WTC11 (cell line): ENCODE measurements around the gene NKX2-4. TPM values are rescaled to one million over a fixed set of nuclear protein-coding genes. Genes with fewer than 3 reads are reported as not detected.

Experiments
- ATAC-seq: fragments of 200-7000 bp; cut with Tn5 transposase; 2 replicates; pipeline ENCODE4 v1.10.0; 2021; ENCODE audit warnings: mild to moderate bottlenecking, moderate library complexity
- CTCF ChIA-PET: fragments of 300-600 bp; sonication (Branson Sonifier 250); formaldehyde crosslinking; loops from one replicate; lab custom pipeline; 2021; ENCODE audit warnings: antibody characterized with exemption; lab: Charles Lee
- POLR2A ChIA-PET: fragments of 350-600 bp; sonication (Branson Sonifier 250); formaldehyde crosslinking; loops from one replicate; lab custom pipeline; 2021; ENCODE audit warnings: antibody characterized with exemption; lab: Charles Lee
- DNase-seq: peaks from one replicate; pipeline ENCODE4 v3.0.0; 2021; ENCODE audit warnings: low spot score
- H3K27ac Mint-ChIP-seq: 2 replicates; pipeline ENCODE4 v1.8.0; 2021; ENCODE audit warnings: mixed read lengths
- H3K27me3 Mint-ChIP-seq: 2 replicates; pipeline ENCODE4 v1.8.0; 2021; ENCODE audit warnings: low read depth, mild to moderate bottlenecking, moderate library complexity, mixed read lengths
- H3K36me3 Mint-ChIP-seq: 2 replicates; pipeline ENCODE4 v1.8.0; 2021; ENCODE audit warnings: mixed read lengths
- H3K4me1 Mint-ChIP-seq: 2 replicates; pipeline ENCODE4 v1.8.0; 2022; ENCODE audit warnings: mixed read lengths
- H3K4me3 Mint-ChIP-seq: 2 replicates; pipeline ENCODE4 v1.8.0; 2021; ENCODE audit warnings: mild to moderate bottlenecking, moderate library complexity, mixed read lengths
- H3K9me3 Mint-ChIP-seq: 2 replicates; pipeline ENCODE4 v1.8.0; 2021; ENCODE audit warnings: mixed read lengths
- ARID4B ChIP-seq: sonication (generic); formaldehyde crosslinking; IDR thresholded peaks from 2 replicates; pipeline ENCODE4 v1.8.0; 2023; ENCODE audit warnings: missing genetic modification reagents, mild to moderate bottlenecking, borderline replicate concordance
- ATF1 ChIP-seq: sonication (generic); formaldehyde crosslinking; IDR thresholded peaks from 2 replicates; pipeline ENCODE4 v1.8.1; 2023; ENCODE audit warnings: mild to moderate bottlenecking, moderate library complexity, missing genetic modification reagents
- CDX4 ChIP-seq: fragments of 250-450 bp; sonication (Bioruptor Pico); IDR thresholded peaks from 2 replicates; pipeline ENCODE4 v1.9.0; 2021; ENCODE audit warnings: moderate library complexity, mild to moderate bottlenecking, inconsistent platforms, borderline replicate concordance
- EMX1 ChIP-seq: fragments of 250-450 bp; sonication (Bioruptor Pico); IDR thresholded peaks from 2 replicates; pipeline ENCODE4 v1.8.0; 2021; ENCODE audit warnings: mild to moderate bottlenecking
- ESRRA ChIP-seq: sonication (generic); formaldehyde crosslinking; IDR thresholded peaks from 2 replicates; pipeline ENCODE4 v1.8.1; 2022; ENCODE audit warnings: mild to moderate bottlenecking, missing genetic modification reagents, borderline replicate concordance
- ETV6 ChIP-seq: sonication (generic); formaldehyde crosslinking; IDR thresholded peaks from 2 replicates; pipeline ENCODE4 v1.8.1; 2022; ENCODE audit warnings: mild to moderate bottlenecking, missing genetic modification reagents
- FOXJ3 ChIP-seq: sonication (generic); formaldehyde crosslinking; IDR thresholded peaks from 2 replicates; pipeline ENCODE4 v1.9.0; 2021; ENCODE audit warnings: missing genetic modification reagents, mild to moderate bottlenecking, borderline replicate concordance
- FOXP1 ChIP-seq: sonication (generic); formaldehyde crosslinking; IDR thresholded peaks from 2 replicates; pipeline ENCODE4 v1.8.0; 2022; ENCODE audit warnings: missing genetic modification reagents, mild to moderate bottlenecking, moderate library complexity, borderline replicate concordance
- GABPB1 ChIP-seq: sonication (generic); formaldehyde crosslinking; IDR thresholded peaks from 2 replicates; pipeline ENCODE4 v1.8.1; 2023; ENCODE audit warnings: mild to moderate bottlenecking, missing genetic modification reagents
- JUN ChIP-seq: sonication (generic); formaldehyde crosslinking; IDR thresholded peaks from 2 replicates; pipeline ENCODE4 v1.8.0; 2023; ENCODE audit warnings: mild to moderate bottlenecking, missing genetic modification reagents
- MAX ChIP-seq: sonication (generic); formaldehyde crosslinking; IDR thresholded peaks from 2 replicates; pipeline ENCODE4 v1.8.0; 2022; ENCODE audit warnings: mild to moderate bottlenecking, missing genetic modification reagents
- MYBL2 ChIP-seq: sonication (generic); formaldehyde crosslinking; IDR thresholded peaks from 2 replicates; pipeline ENCODE4 v1.8.1; 2023; ENCODE audit warnings: mild to moderate bottlenecking, moderate library complexity, missing genetic modification reagents
- NFE2L1 ChIP-seq: sonication (generic); formaldehyde crosslinking; IDR thresholded peaks from 2 replicates; pipeline ENCODE4 v1.8.1; 2023; ENCODE audit warnings: missing genetic modification reagents
- TCF7 ChIP-seq: sonication (generic); formaldehyde crosslinking; IDR thresholded peaks from 2 replicates; pipeline ENCODE4 v1.8.0; 2022; ENCODE audit warnings: mild to moderate bottlenecking, low read depth, missing genetic modification reagents, moderate library complexity
- ZBTB21 ChIP-seq: sonication (generic); formaldehyde crosslinking; IDR thresholded peaks from 2 replicates; pipeline ENCODE4 v1.8.1; 2023; ENCODE audit warnings: mild to moderate bottlenecking, missing genetic modification reagents, borderline replicate concordance
- ZMAT4 ChIP-seq: fragments of 250-450 bp; sonication (Bioruptor Pico); IDR thresholded peaks from 2 replicates; pipeline ENCODE4 v1.9.0; 2021; ENCODE audit warnings: mild to moderate bottlenecking
- ZNF138 ChIP-seq: sonication (generic); formaldehyde crosslinking; conservative IDR thresholded peaks from 2 replicates; pipeline ENCODE4 v1.8.1; 2022; ENCODE audit warnings: mild to moderate bottlenecking, moderate library complexity, missing genetic modification reagents
- ZNF219 ChIP-seq: sonication (generic); formaldehyde crosslinking; IDR thresholded peaks from 2 replicates; pipeline ENCODE4 v1.8.0; 2023; ENCODE audit warnings: missing genetic modification reagents, mild to moderate bottlenecking, borderline replicate concordance
- ZNF232 ChIP-seq: sonication (generic); formaldehyde crosslinking; IDR thresholded peaks from 2 replicates; pipeline ENCODE4 v1.8.0; 2022; ENCODE audit warnings: mild to moderate bottlenecking, missing genetic modification reagents
- ZNF317 ChIP-seq: sonication (generic); formaldehyde crosslinking; IDR thresholded peaks from 2 replicates; pipeline ENCODE4 v1.8.1; 2023; ENCODE audit warnings: low read depth, mild to moderate bottlenecking, moderate library complexity, missing genetic modification reagents, borderline replicate concordance
- total RNA-seq: library from RNA; stranded (reverse); gene quantifications from 3 replicates; pipeline ENCODE4 v1.2.3, GENCODE V29; 2021
- TF ChIP-seq, protein P1 (sequence below): sonication (generic); formaldehyde crosslinking; IDR thresholded peaks from 2 replicates; pipeline ENCODE4 v1.8.1; 2023; ENCODE audit warnings: mild to moderate bottlenecking, missing genetic modification reagents, moderate library complexity
- TF ChIP-seq, protein P2 (sequence below): sonication (generic); formaldehyde crosslinking; IDR thresholded peaks from 2 replicates; pipeline ENCODE4 v1.8.0; 2022; ENCODE audit warnings: mild to moderate bottlenecking, missing genetic modification reagents
- TF ChIP-seq, protein P3 (sequence below): sonication (generic); formaldehyde crosslinking; IDR thresholded peaks from 2 replicates; pipeline ENCODE4 v1.8.0; 2023; ENCODE audit warnings: mild to moderate bottlenecking, missing genetic modification reagents
- TF ChIP-seq, protein P4 (sequence below): sonication (generic); formaldehyde crosslinking; IDR thresholded peaks from 2 replicates; pipeline ENCODE4 v1.8.1; 2023; ENCODE audit warnings: mild to moderate bottlenecking, missing genetic modification reagents

NKX2-4 gene
- total RNA-seq, 1 experiment from 2014 or later: 0.07 TPM

GRCh38 chr20:21395666-21396598, 1.4 kb downstream of the NKX2-4 start:
- CTCF ChIA-PET: interaction anchor here (2.2 kb wide), 1 partner anchor 109 kb away, joined by 10 read pairs; no protein-coding TSS in a partner anchor
- ATAC-seq (peak; percentile 17), DNase-seq (peak; percentile 37)
- H3K4me3 Mint-ChIP-seq: peak overlapping the region; percentile 60
- peaks cover 93% of the 10 kb centered on the region for H3K27me3 Mint-ChIP-seq
- H3K36me3 Mint-ChIP-seq: no peaks in the 10 kb centered on the region
- H3K27ac Mint-ChIP-seq: no peak overlapping the region
- peaks cover 31% of the 10 kb centered on the region for H3K4me1 Mint-ChIP-seq
- POLR2A ChIA-PET: no interaction called here
- H3K9me3 Mint-ChIP-seq: no peaks in the 10 kb centered on the region
- TF ChIP-seq FOXJ3: no peak
- TF ChIP-seq ETV6 (CRISPR knock-in tag): peak; percentile 92
- TF ChIP-seq GABPB1 (CRISPR knock-in tag): no peak
- TF ChIP-seq, protein P1, sequence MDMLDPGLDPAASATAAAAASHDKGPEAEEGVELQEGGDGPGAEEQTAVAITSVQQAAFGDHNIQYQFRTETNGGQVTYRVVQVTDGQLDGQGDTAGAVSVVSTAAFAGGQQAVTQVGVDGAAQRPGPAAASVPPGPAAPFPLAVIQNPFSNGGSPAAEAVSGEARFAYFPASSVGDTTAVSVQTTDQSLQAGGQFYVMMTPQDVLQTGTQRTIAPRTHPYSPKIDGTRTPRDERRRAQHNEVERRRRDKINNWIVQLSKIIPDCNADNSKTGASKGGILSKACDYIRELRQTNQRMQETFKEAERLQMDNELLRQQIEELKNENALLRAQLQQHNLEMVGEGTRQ: 0 out of 2 replicates have a peak, but pooled peaks have one; percentile 9
- TF ChIP-seq ESRRA (CRISPR knock-in tag): peak; percentile 92; the same call in 1 of the 2 replicates
- peak; percentile 78 for TF ChIP-seq JUN (CRISPR knock-in tag)
- TF ChIP-seq FOXP1 (CRISPR knock-in tag): peak; percentile 81
- TF ChIP-seq ARID4B (CRISPR knock-in tag): peak; percentile 89
- TF ChIP-seq EMX1 (CRISPR knock-in tag): no peak
- TF ChIP-seq NFE2L1: peak; percentile 86
- peak; percentile 91 for TF ChIP-seq MYBL2 (CRISPR knock-in tag)
- TF ChIP-seq ZNF138 (CRISPR knock-in tag): 0 out of 2 replicates have a peak, but pooled peaks have one; percentile 65
- TF ChIP-seq, protein P2, sequence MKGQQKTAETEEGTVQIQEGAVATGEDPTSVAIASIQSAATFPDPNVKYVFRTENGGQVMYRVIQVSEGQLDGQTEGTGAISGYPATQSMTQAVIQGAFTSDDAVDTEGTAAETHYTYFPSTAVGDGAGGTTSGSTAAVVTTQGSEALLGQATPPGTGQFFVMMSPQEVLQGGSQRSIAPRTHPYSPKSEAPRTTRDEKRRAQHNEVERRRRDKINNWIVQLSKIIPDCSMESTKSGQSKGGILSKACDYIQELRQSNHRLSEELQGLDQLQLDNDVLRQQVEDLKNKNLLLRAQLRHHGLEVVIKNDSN (CRISPR knock-in tag): peak; percentile 67; the same call in 1 of the 2 replicates
- 0 out of 2 replicates have a peak, but pooled peaks have one; percentile 57 for TF ChIP-seq ZBTB21 (CRISPR knock-in tag)
- TF ChIP-seq, protein P3, sequence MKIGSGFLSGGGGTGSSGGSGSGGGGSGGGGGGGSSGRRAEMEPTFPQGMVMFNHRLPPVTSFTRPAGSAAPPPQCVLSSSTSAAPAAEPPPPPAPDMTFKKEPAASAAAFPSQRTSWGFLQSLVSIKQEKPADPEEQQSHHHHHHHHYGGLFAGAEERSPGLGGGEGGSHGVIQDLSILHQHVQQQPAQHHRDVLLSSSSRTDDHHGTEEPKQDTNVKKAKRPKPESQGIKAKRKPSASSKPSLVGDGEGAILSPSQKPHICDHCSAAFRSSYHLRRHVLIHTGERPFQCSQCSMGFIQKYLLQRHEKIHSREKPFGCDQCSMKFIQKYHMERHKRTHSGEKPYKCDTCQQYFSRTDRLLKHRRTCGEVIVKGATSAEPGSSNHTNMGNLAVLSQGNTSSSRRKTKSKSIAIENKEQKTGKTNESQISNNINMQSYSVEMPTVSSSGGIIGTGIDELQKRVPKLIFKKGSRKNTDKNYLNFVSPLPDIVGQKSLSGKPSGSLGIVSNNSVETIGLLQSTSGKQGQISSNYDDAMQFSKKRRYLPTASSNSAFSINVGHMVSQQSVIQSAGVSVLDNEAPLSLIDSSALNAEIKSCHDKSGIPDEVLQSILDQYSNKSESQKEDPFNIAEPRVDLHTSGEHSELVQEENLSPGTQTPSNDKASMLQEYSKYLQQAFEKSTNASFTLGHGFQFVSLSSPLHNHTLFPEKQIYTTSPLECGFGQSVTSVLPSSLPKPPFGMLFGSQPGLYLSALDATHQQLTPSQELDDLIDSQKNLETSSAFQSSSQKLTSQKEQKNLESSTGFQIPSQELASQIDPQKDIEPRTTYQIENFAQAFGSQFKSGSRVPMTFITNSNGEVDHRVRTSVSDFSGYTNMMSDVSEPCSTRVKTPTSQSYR (CRISPR knock-in tag): peak; percentile 79
- no peak for TF ChIP-seq ATF1 (CRISPR knock-in tag)
- peak; percentile 93 for TF ChIP-seq MAX (CRISPR knock-in tag)
- TF ChIP-seq, protein P4, sequence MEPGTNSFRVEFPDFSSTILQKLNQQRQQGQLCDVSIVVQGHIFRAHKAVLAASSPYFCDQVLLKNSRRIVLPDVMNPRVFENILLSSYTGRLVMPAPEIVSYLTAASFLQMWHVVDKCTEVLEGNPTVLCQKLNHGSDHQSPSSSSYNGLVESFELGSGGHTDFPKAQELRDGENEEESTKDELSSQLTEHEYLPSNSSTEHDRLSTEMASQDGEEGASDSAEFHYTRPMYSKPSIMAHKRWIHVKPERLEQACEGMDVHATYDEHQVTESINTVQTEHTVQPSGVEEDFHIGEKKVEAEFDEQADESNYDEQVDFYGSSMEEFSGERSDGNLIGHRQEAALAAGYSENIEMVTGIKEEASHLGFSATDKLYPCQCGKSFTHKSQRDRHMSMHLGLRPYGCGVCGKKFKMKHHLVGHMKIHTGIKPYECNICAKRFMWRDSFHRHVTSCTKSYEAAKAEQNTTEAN: 0 out of 2 replicates have a peak, but pooled peaks have one; percentile 59
- no peak for TF ChIP-seq ZNF232
- no peak for TF ChIP-seq ZMAT4 (CRISPR knock-in tag)
- TF ChIP-seq CDX4 (CRISPR knock-in tag): no peak
- 0 out of 2 replicates have a peak, but pooled peaks have one; percentile 59 for TF ChIP-seq ZNF219 (CRISPR knock-in tag)
- 0 out of 2 replicates have a peak, but pooled peaks have one; percentile 56 for TF ChIP-seq ZNF317 (CRISPR knock-in tag)
- no peak; the same call in 1 of the 2 replicates for TF ChIP-seq TCF7
